Endothelial cell (in vitro differentiated cells): ENCODE results near the gene NKAP. TPM values are rescaled to one million over a fixed set of nuclear protein-coding genes. Genes with fewer than 3 reads are reported as not detected.

Experiments
- DNase-seq: peaks from one replicate; pipeline ENCODE4 v3.0.0; 2021; ENCODE audit warnings: low spot score
- H3K27ac Mint-ChIP-seq: one replicate; pipeline ENCODE4 v1.8.0; 2021; ENCODE audit warnings: mixed read lengths, inconsistent platforms; ENCODE audit not compliant: unreplicated experiment
- H3K27me3 Mint-ChIP-seq: one replicate; pipeline ENCODE4 v1.8.0; 2021; ENCODE audit warnings: mild to moderate bottlenecking, moderate library complexity, mixed read lengths, inconsistent platforms; ENCODE audit not compliant: unreplicated experiment
- H3K36me3 Mint-ChIP-seq: one replicate; pipeline ENCODE4 v1.8.0; 2021; ENCODE audit warnings: mild to moderate bottlenecking, low read depth, mixed read lengths, inconsistent platforms; ENCODE audit not compliant: unreplicated experiment
- H3K4me1 Mint-ChIP-seq: one replicate; pipeline ENCODE4 v1.8.0; 2021; ENCODE audit warnings: mild to moderate bottlenecking, mixed read lengths, inconsistent platforms; ENCODE audit not compliant: unreplicated experiment
- H3K4me3 Mint-ChIP-seq: one replicate; pipeline ENCODE4 v1.8.0; 2021; ENCODE audit warnings: mild to moderate bottlenecking, mixed read lengths, inconsistent platforms; ENCODE audit not compliant: unreplicated experiment
- H3K9me3 Mint-ChIP-seq: one replicate; pipeline ENCODE4 v1.8.0; 2021; ENCODE audit warnings: mixed read lengths, inconsistent platforms; ENCODE audit not compliant: unreplicated experiment
- CTCF ChIP-seq: fragments of 200-600 bp; sonication (generic); IDR thresholded peaks from one replicate; pipeline ENCODE4 v1.5.0; 2021; ENCODE audit warnings: antibody characterized with exemption; ENCODE audit not compliant: unreplicated experiment
- total RNA-seq: library from RNA; stranded (reverse); fragmentation: NEBNext Ultra II Directional; extraction: Animal tissue kit (Norgen Biotek cat#: 25700); gene quantifications from one replicate; pipeline ENCODE4 v1.2.1, GENCODE V29; 2021; ENCODE audit not compliant: unreplicated experiment

The NKAP gene
- total RNA-seq, 1 donor from 2014 or later: 7.5 TPM

- peaks cover 14% of the 10 kb centered on the region for H3K4me1 Mint-ChIP-seq
- no peak for TF ChIP-seq CTCF
- peaks cover 6% of the 10 kb centered on the region for H3K27me3 Mint-ChIP-seq
- H3K9me3 Mint-ChIP-seq: no peaks in the 10 kb centered on the region
- peak; percentile 66 for DNase-seq
- peak within 1 kb of the TSS; percentile 96 for H3K4me3 Mint-ChIP-seq
- H3K27ac Mint-ChIP-seq: peak within 1 kb of the TSS; percentile 96
- H3K36me3 Mint-ChIP-seq: no peaks in the 10 kb centered on the region
Measured at GRCh38 chrX:119871599-119872395, 71.8 kb downstream of the NKAP start, which contains the start of the genes NDUFA1 and RNF113A. Gene NDUFA1 (plus strand): TSS chrX:119871832. CDS start chrX:119871912, 80 bp downstream. Gene RNF113A (minus strand): TSS chrX:119871733. CDS start chrX:119871613, 120 bp downstream.

GRCh38 chrX:119871245-119871598 is 72.3 kb downstream of the NKAP start:
- H3K27me3 Mint-ChIP-seq: peaks cover 6% of the 10 kb centered on the region
- H3K4me1 Mint-ChIP-seq: peaks cover 14% of the 10 kb centered on the region
- no peaks in the 10 kb centered on the region for H3K9me3 Mint-ChIP-seq
- peak overlapping the region; percentile 96 for H3K27ac Mint-ChIP-seq
- peak; percentile 11 for DNase-seq
- no peak for TF ChIP-seq CTCF
- H3K4me3 Mint-ChIP-seq: peak overlapping the region; percentile 96
- no peaks in the 10 kb centered on the region for H3K36me3 Mint-ChIP-seq

Other genes with a start within 250 kb of the NKAP start
- gene SOWAHD, start 185.2 kb downstream of the NKAP start, total RNA-seq: not detected
- 1,381 TPM for gene RPL39, start 152.1 kb downstream of the NKAP start, total RNA-seq
- gene UPF3B, start 90.8 kb downstream of the NKAP start, total RNA-seq: 11.8 TPM
- 16.7 TPM for gene RNF113A, start 72.0 kb downstream of the NKAP start, total RNA-seq
- 95.0 TPM for gene NDUFA1, start 71.9 kb downstream of the NKAP start, total RNA-seq
- gene AKAP14, start 47.9 kb downstream of the NKAP start, total RNA-seq: not detected
- gene RHOXF2B, start 133.9 kb upstream of the NKAP start, total RNA-seq: not detected
- gene RHOXF1, start 172.2 kb upstream of the NKAP start, total RNA-seq: not detected
- gene RHOXF2, start 214.9 kb upstream of the NKAP start, total RNA-seq: not detected